NCI-H82 treated with DMSO at 0.1 percent for 48 hours (cell line): ENCODE measurements around the gene BGLAP.

Experiments
- DNase-seq: peaks from one replicate; lab custom pipeline; 2025; ENCODE audit not compliant: unreplicated experiment; lab: John Stamatoyannopoulos, UW

BGLAP gene

GRCh38 chr1:156226116-156226538 lies 15.9 kb upstream of the BGLAP start:
- no peak for DNase-seq

GRCh38 chr1:156226782-156227181 lies 15.2 kb upstream of the BGLAP start:
- DNase-seq: no peak

GRCh38 chr1:156228501-156228900 lies 13.5 kb upstream of the BGLAP start:
- DNase-seq: no peak

GRCh38 chr1:156229809-156230472 lies 12.0 kb upstream of the BGLAP start:
- DNase-seq: no peak

GRCh38 chr1:156230473-156230837 lies 11.5 kb upstream of the BGLAP start:
- no peak for DNase-seq

- no peak for DNase-seq
Observed at GRCh38 chr1:156232201-156232894, 9.6 kb upstream of the BGLAP start.

- no peak for DNase-seq
Observed at GRCh38 chr1:156233426-156234127, 8.4 kb upstream of the BGLAP start.

- no peak for DNase-seq
Observed at GRCh38 chr1:156236164-156236563, 5.8 kb upstream of the BGLAP start.

- DNase-seq: no peak
Observed at GRCh38 chr1:156238248-156238647, 3.7 kb upstream of the BGLAP start.

- no peak for DNase-seq
Observed at GRCh38 chr1:156241311-156241811, 623 bp upstream of the BGLAP start.

GRCh38 chr1:156242738-156243137 lies 754 bp downstream of the BGLAP start:
- no peak for DNase-seq

- no peak for DNase-seq
Observed at GRCh38 chr1:156244126-156244525, 2.1 kb downstream of the BGLAP start.

GRCh38 chr1:156244712-156245111 lies 2.7 kb downstream of the BGLAP start:
- DNase-seq: no peak

GRCh38 chr1:156245451-156246232 lies 3.7 kb downstream of the BGLAP start:
- DNase-seq: no peak

- DNase-seq: no peak
Observed at GRCh38 chr1:156246241-156246780, 4.3 kb downstream of the BGLAP start.

GRCh38 chr1:156246781-156247459 lies 4.9 kb downstream of the BGLAP start:
- no peak for DNase-seq

GRCh38 chr1:156247460-156248322 lies 5.7 kb downstream of the BGLAP start, which contains the start of gene PAQR6:
PAQR6 (minus strand) TSS chr1:156248056; CDS start chr1:156246731, 1,325 bp downstream.
- DNase-seq: no peak

- DNase-seq: no peak
Observed at GRCh38 chr1:156248323-156248683, 6.3 kb downstream of the BGLAP start.

GRCh38 chr1:156249593-156249992 lies 7.6 kb downstream of the BGLAP start:
- no peak for DNase-seq
